A673 (cell line): ENCODE measurements around the gene CCDC88C. TPM values are rescaled to one million over a fixed set of nuclear protein-coding genes. Genes with fewer than 3 reads are reported as not detected.

Experiments
- BruUV-seq: library from RNA; stranded (reverse); fragments of 400-500 nt; replicated peaks from 2 replicates; lab custom pipeline; 2021; lab: Mats Ljungman, UMichigan
- CTCF ChIA-PET: fragments of 300-600 bp; sonication (Branson Sonifier 250); formaldehyde crosslinking; loops from one replicate; lab custom pipeline; 2022; ENCODE audit warnings: antibody characterized with exemption; lab: Charles Lee
- POLR2A ChIA-PET: fragments of 300-600 bp; sonication (Branson Sonifier 250); formaldehyde crosslinking; loops from one replicate; lab custom pipeline; 2022; ENCODE audit warnings: antibody characterized with exemption; ENCODE audit not compliant: low non-redundant PET; lab: Charles Lee
- DNase-seq: peaks from one replicate; pipeline ENCODE4 v3.0.0-alpha.2; 2015; ENCODE audit warnings: low spot score
- H3K27ac ChIP-seq: fragments of 200-600 bp; sonication (generic); 2 replicates; pipeline ENCODE4 v1.5.1; 2016; ENCODE audit warnings: mixed run types, low read depth, mild to moderate bottlenecking, mixed read lengths, antibody characterized with exemption, low read length; ENCODE audit not compliant: poor library complexity, severe bottlenecking
- H3K27me3 ChIP-seq: fragments of 200-600 bp; sonication (generic); replicated peaks from 2 replicates; pipeline ENCODE4 v1.6.1; 2017; ENCODE audit warnings: mixed run types, low read depth, mild to moderate bottlenecking, mixed read lengths, antibody characterized with exemption, low read length; ENCODE audit not compliant: insufficient read depth, poor library complexity
- H3K36me3 ChIP-seq: fragments of 200-600 bp; sonication (generic); 2 replicates; pipeline ENCODE4 v1.6.1; 2016; ENCODE audit warnings: mixed run types, mild to moderate bottlenecking, mixed read lengths, antibody characterized with exemption, low read length; ENCODE audit not compliant: insufficient read depth, poor library complexity, severe bottlenecking
- H3K4me1 ChIP-seq: fragments of 200-600 bp; sonication (generic); 2 replicates; pipeline ENCODE4 v1.6.1; 2017; ENCODE audit warnings: mixed run types, mild to moderate bottlenecking, mixed read lengths, antibody characterized with exemption, low read length; ENCODE audit not compliant: insufficient read depth, poor library complexity, severe bottlenecking
- H3K4me3 ChIP-seq: fragments of 200-600 bp; sonication (generic); 2 replicates; pipeline ENCODE4 v1.5.1; 2016; ENCODE audit warnings: low read depth, mixed run types, mild to moderate bottlenecking, mixed read lengths, low read length; ENCODE audit not compliant: poor library complexity, severe bottlenecking
- H3K9me3 ChIP-seq: fragments of 200-600 bp; sonication (generic); 2 replicates; pipeline ENCODE4 v1.6.1; 2016; ENCODE audit warnings: mixed run types, low read depth, mild to moderate bottlenecking, mixed read lengths, antibody characterized with exemption, low read length; ENCODE audit not compliant: poor library complexity, severe bottlenecking
- CTCF ChIP-seq: fragments of 300-800, 200-600 bp; sonication (generic); conservative IDR thresholded peaks from 2 replicates; pipeline ENCODE4 v1.5.1; 2017; ENCODE audit warnings: low read depth, mild to moderate bottlenecking, antibody characterized with exemption, low read length, moderate library complexity, mixed read lengths
- EZH2 ChIP-seq: fragments of 200-600 bp; sonication (generic); IDR thresholded peaks from 2 replicates; pipeline ENCODE4 v1.6.1; 2017; ENCODE audit warnings: borderline replicate concordance, low read depth, mild to moderate bottlenecking, mixed read lengths, antibody characterized with exemption, low read length; ENCODE audit not compliant: poor library complexity, severe bottlenecking
- intact Hi-C: fragments of 100-400 bp; cut with micrococcal nuclease; formaldehyde crosslinking; loops from one replicate; pipeline ENCODE4 v1.10.0; 2022; ENCODE audit not compliant: unreplicated experiment
- total RNA-seq: library from RNA; stranded (reverse); gene quantifications from 2 replicates; pipeline ENCODE4 v1.2.3, GENCODE V29; 2021

Gene CCDC88C
- total RNA-seq, 1 experiment from 2014 or later = 49.1 TPM

GRCh38 chr14:91342206-91342760 is 75.3 kb downstream of the CCDC88C start:
- no TSS peak for BruUV-seq
- H3K4me1 ChIP-seq = peaks cover 14% of the 10 kb centered on the region
- no peak for DNase-seq
- intact Hi-C loops = no loop called here
- CTCF ChIA-PET = no interaction called here
- no peak overlapping the region for H3K4me3 ChIP-seq
- TF ChIP-seq CTCF = no peak
- TF ChIP-seq EZH2 = no peak
- no peaks in the 10 kb centered on the region for H3K9me3 ChIP-seq
- POLR2A ChIA-PET = no interaction called here
- peaks cover 8% of the 10 kb centered on the region for H3K36me3 ChIP-seq
- H3K27me3 ChIP-seq = no peaks in the 10 kb centered on the region
- H3K27ac ChIP-seq = peak overlapping the region; percentile 29

GRCh38 chr14:91341751-91342154 is 75.9 kb downstream of the CCDC88C start:
- no peak for DNase-seq
- TF ChIP-seq CTCF (no peak), EZH2 (no peak)
- Histone ChIP-seq H3K27ac (peak overlapping the region; percentile 29), H3K36me3 (peaks cover 8% of the 10 kb centered on the region), H3K27me3 (no peaks in the 10 kb centered on the region), H3K9me3 (no peaks in the 10 kb centered on the region), H3K4me3 (no peak overlapping the region), H3K4me1 (peaks cover 14% of the 10 kb centered on the region)
- intact Hi-C loops = no loop called here
- CTCF ChIA-PET = no interaction called here
- POLR2A ChIA-PET = no interaction called here
- no TSS peak for BruUV-seq

GRCh38 chr14:91341334-91341733 is 76.3 kb downstream of the CCDC88C start:
- Histone ChIP-seq H3K9me3 (no peaks in the 10 kb centered on the region), H3K36me3 (peaks cover 8% of the 10 kb centered on the region), H3K27me3 (no peaks in the 10 kb centered on the region), H3K27ac (peak overlapping the region; percentile 29), H3K4me3 (no peak overlapping the region), H3K4me1 (peaks cover 11% of the 10 kb centered on the region)
- no peak for DNase-seq
- intact Hi-C loops = no loop called here
- CTCF ChIA-PET = no interaction called here
- TF ChIP-seq EZH2 (no peak), CTCF (no peak)
- BruUV-seq = no TSS peak
- POLR2A ChIA-PET = no interaction called here
